Measurements from ENCODE around the gene FSD2.
"Not testable (repeated sequence)": the region's sequence is repeated elsewhere in the genome, so short reads cannot be mapped to it uniquely, and the experiment has no call there.

FSD2 gene

GRCh38 chr15:82829234-82829633 is 23.4 kb upstream of the FSD2 start:
- DNase-seq: no peak

GRCh38 chr15:82828075-82828474 is 22.2 kb upstream of the FSD2 start:
- DNase-seq: no peak

- no peak for DNase-seq
These were observed 17.2 kb upstream of the FSD2 start for GRCh38 chr15:82823049-82823448.

- not testable (repeated sequence) for DNase-seq
These were observed 16.0 kb upstream of the FSD2 start for GRCh38 chr15:82821851-82822250.

GRCh38 chr15:82821396-82821795 is 15.5 kb upstream of the FSD2 start:
- not testable (repeated sequence) for DNase-seq

GRCh38 chr15:82820128-82820527 is 14.3 kb upstream of the FSD2 start:
- no peak for DNase-seq

GRCh38 chr15:82812994-82813393 is 7.1 kb upstream of the FSD2 start:
- peak in 1 of 3 experiments; percentile 16 for DNase-seq

GRCh38 chr15:82810890-82811426 is 5.1 kb upstream of the FSD2 start:
- DNase-seq: no peak

- DNase-seq: peak in 2 of 3 experiments; percentile 21 to 90
These were observed 4.4 kb upstream of the FSD2 start for GRCh38 chr15:82810061-82810889.

GRCh38 chr15:82809308-82810060 is 3.6 kb upstream of the FSD2 start, which contains the start of gene WHAMM:
Gene WHAMM, plus strand, starts transcription at chr15:82809628. Its CDS starts 99 bp downstream, at chr15:82809727.
- DNase-seq: peak; percentile 93 to 99 (median 97)

GRCh38 chr15:82808634-82809041 is 2.8 kb upstream of the FSD2 start:
- DNase-seq: no peak

GRCh38 chr15:82807920-82808633 is 2.2 kb upstream of the FSD2 start:
- DNase-seq: no peak

- DNase-seq: no peak
These were observed 1.3 kb downstream of the FSD2 start for GRCh38 chr15:82804575-82804949.

GRCh38 chr15:82803793-82804574 is 1.9 kb downstream of the FSD2 start:
- no peak for DNase-seq

GRCh38 chr15:82802497-82802896 is 3.4 kb downstream of the FSD2 start:
- DNase-seq: no peak

- DNase-seq: no peak
These were observed 6.6 kb downstream of the FSD2 start for GRCh38 chr15:82799183-82799841.

GRCh38 chr15:82798531-82799166 is 7.2 kb downstream of the FSD2 start:
- DNase-seq: no peak

- no peak for DNase-seq
These were observed 7.8 kb downstream of the FSD2 start for GRCh38 chr15:82798104-82798503.

GRCh38 chr15:82793737-82794136 is 12.1 kb downstream of the FSD2 start:
- DNase-seq: no peak

- no peak for DNase-seq
These were observed 13.8 kb downstream of the FSD2 start for GRCh38 chr15:82792068-82792467.

- no peak for DNase-seq
These were observed 15.5 kb downstream of the FSD2 start for GRCh38 chr15:82790321-82790720.

Measured in NCI-H1417 (cell line).